Adipocyte (in vitro differentiated cells): ENCODE data around the gene ABHD17B.
"Not testable (repeated sequence)": the region's sequence is repeated elsewhere in the genome, so short reads cannot be mapped to it uniquely, and the experiment has no call there.

ENCODE experiments used
- DNase-seq: peaks from one replicate; pipeline ENCODE4 v3.0.0-alpha.2; 2015; ENCODE audit warnings: low read depth
- H3K27me3 ChIP-seq: replicated peaks from 2 replicates; pipeline ENCODE4 v1.7.0; 2013; ENCODE audit warnings: mild to moderate bottlenecking, low read length, moderate library complexity; ENCODE audit not compliant: control insufficient read depth, insufficient read depth
- H3K36me3 ChIP-seq: 2 replicates; pipeline ENCODE4 v1.7.0; 2013; ENCODE audit warnings: low read length, mild to moderate bottlenecking, moderate library complexity; ENCODE audit not compliant: control insufficient read depth, insufficient read depth, severe bottlenecking
- H3K4me1 ChIP-seq: 2 replicates; pipeline ENCODE4 v1.7.0; 2013; ENCODE audit warnings: mild to moderate bottlenecking, low read length, moderate library complexity; ENCODE audit not compliant: control insufficient read depth, insufficient read depth
- H3K4me3 ChIP-seq: 2 replicates; pipeline ENCODE4 v1.7.0; 2013; ENCODE audit warnings: mild to moderate bottlenecking, low read length, moderate library complexity
- H3K9ac ChIP-seq: 2 replicates; pipeline ENCODE4 v1.7.0; 2013; ENCODE audit warnings: mild to moderate bottlenecking, low read length, moderate library complexity
- H3K9me3 ChIP-seq: 2 replicates; pipeline ENCODE4 v1.7.0; 2013; ENCODE audit warnings: mild to moderate bottlenecking, low read length, moderate library complexity; ENCODE audit not compliant: control insufficient read depth

ABHD17B gene

GRCh38 chr9:71911908-71912335 lies 929 bp upstream of the ABHD17B start:
- Histone ChIP-seq H3K9me3 (no peaks in the 10 kb centered on the region), H3K4me3 (peak overlapping the region; percentile 97), H3K27me3 (no peaks in the 10 kb centered on the region), H3K36me3 (no peaks in the 10 kb centered on the region), H3K4me1 (peaks cover 31% of the 10 kb centered on the region), H3K9ac (peak overlapping the region; percentile 97)
- peak; percentile 77 for DNase-seq

GRCh38 chr9:71910650-71911060 lies 338 bp downstream of the ABHD17B start:
- peak; percentile 76 for DNase-seq

GRCh38 chr9:71909887-71910649 lies 925 bp downstream of the ABHD17B start:
- H3K9ac ChIP-seq: peak overlapping the region; percentile 86
- no peaks in the 10 kb centered on the region for H3K27me3 ChIP-seq
- no peaks in the 10 kb centered on the region for H3K36me3 ChIP-seq
- peak; percentile 72 for DNase-seq
- H3K4me3 ChIP-seq: peak overlapping the region; percentile 97
- no peaks in the 10 kb centered on the region for H3K9me3 ChIP-seq
- H3K4me1 ChIP-seq: peaks cover 31% of the 10 kb centered on the region

More at GRCh38 chr9:71910650-71911060, 338 bp downstream of the ABHD17B start:
- H3K4me3 ChIP-seq: peak overlapping the region; percentile 97
- peak overlapping the region; percentile 86 for H3K9ac ChIP-seq
- H3K36me3 ChIP-seq: no peaks in the 10 kb centered on the region
- H3K27me3 ChIP-seq: no peaks in the 10 kb centered on the region
- no peaks in the 10 kb centered on the region for H3K9me3 ChIP-seq
- peaks cover 31% of the 10 kb centered on the region for H3K4me1 ChIP-seq

- Histone ChIP-seq H3K9me3 (no peaks in the 10 kb centered on the region), H3K27me3 (no peaks in the 10 kb centered on the region), H3K36me3 (no peaks in the 10 kb centered on the region), H3K4me3 (peak overlapping the region; percentile 97), H3K4me1 (peaks cover 29% of the 10 kb centered on the region), H3K9ac (peak overlapping the region; percentile 86)
- DNase-seq: peak; percentile 12
Measured at GRCh38 chr9:71908825-71909224, 2.2 kb downstream of the ABHD17B start.

- no peaks in the 10 kb centered on the region for H3K9me3 ChIP-seq
- H3K27me3 ChIP-seq: no peaks in the 10 kb centered on the region
- no peak overlapping the region for H3K4me3 ChIP-seq
- H3K36me3 ChIP-seq: no peaks in the 10 kb centered on the region
- DNase-seq: no peak
- H3K4me1 ChIP-seq: peaks cover 8% of the 10 kb centered on the region
- H3K9ac ChIP-seq: no peak overlapping the region
Measured at GRCh38 chr9:71904076-71904475, 6.9 kb downstream of the ABHD17B start.

GRCh38 chr9:71901695-71902597 lies 9.0 kb downstream of the ABHD17B start:
- no peak for DNase-seq
- H3K4me3 ChIP-seq: no peak overlapping the region
- no peaks in the 10 kb centered on the region for H3K36me3 ChIP-seq
- no peaks in the 10 kb centered on the region for H3K4me1 ChIP-seq
- H3K9ac ChIP-seq: no peak overlapping the region
- no peaks in the 10 kb centered on the region for H3K9me3 ChIP-seq
- no peaks in the 10 kb centered on the region for H3K27me3 ChIP-seq

- not testable (repeated sequence) for H3K36me3 ChIP-seq, H3K4me3 ChIP-seq, H3K9ac ChIP-seq, H3K4me1 ChIP-seq, H3K9me3 ChIP-seq, H3K27me3 ChIP-seq, DNase-seq
Measured at GRCh38 chr9:71898756-71899155, 12.2 kb downstream of the ABHD17B start.

GRCh38 chr9:71897577-71897976 lies 13.4 kb downstream of the ABHD17B start:
- no peak overlapping the region for H3K4me3 ChIP-seq
- H3K4me1 ChIP-seq: no peaks in the 10 kb centered on the region
- no peaks in the 10 kb centered on the region for H3K27me3 ChIP-seq
- H3K9me3 ChIP-seq: no peaks in the 10 kb centered on the region
- no peaks in the 10 kb centered on the region for H3K36me3 ChIP-seq
- no peak for DNase-seq
- H3K9ac ChIP-seq: no peak overlapping the region

- Histone ChIP-seq H3K9me3 (no peaks in the 10 kb centered on the region), H3K36me3 (no peaks in the 10 kb centered on the region), H3K4me3 (no peak overlapping the region), H3K9ac (no peak overlapping the region), H3K27me3 (no peaks in the 10 kb centered on the region), H3K4me1 (no peaks in the 10 kb centered on the region)
- DNase-seq: no peak
Measured at GRCh38 chr9:71896761-71897160, 14.2 kb downstream of the ABHD17B start.

- no peaks in the 10 kb centered on the region for H3K9me3 ChIP-seq
- no peak overlapping the region for H3K9ac ChIP-seq
- no peak overlapping the region for H3K4me3 ChIP-seq
- no peak for DNase-seq
- no peaks in the 10 kb centered on the region for H3K4me1 ChIP-seq
- H3K36me3 ChIP-seq: no peaks in the 10 kb centered on the region
- no peaks in the 10 kb centered on the region for H3K27me3 ChIP-seq
Measured at GRCh38 chr9:71895955-71896354, 15.0 kb downstream of the ABHD17B start.

- Histone ChIP-seq H3K4me3 (no peak overlapping the region), H3K4me1 (no peaks in the 10 kb centered on the region), H3K27me3 (no peaks in the 10 kb centered on the region), H3K9ac (no peak overlapping the region), H3K36me3 (no peaks in the 10 kb centered on the region), H3K9me3 (no peaks in the 10 kb centered on the region)
- no peak for DNase-seq
Measured at GRCh38 chr9:71895117-71895516, 15.9 kb downstream of the ABHD17B start.
